HepG2 (cell line): ENCODE results near the gene DTHD1.

Experiments used
- EP300 ChIP-seq, 3 experiments: sonication (generic) in 1 of 3; formaldehyde crosslinking in 1 of 3; IDR thresholded peaks; 2 replicates each; pipeline versions ENCODE4 v1.5.1 to v1.6.1; 2011 to 2020; ENCODE audit warnings: low read depth in 2 of 3, low read length in 2 of 3, borderline replicate concordance in 1 of 3, improper control_type of control experiment in 1 of 3, mild to moderate bottlenecking in 1 of 3, missing genetic modification reagents in 1 of 3, moderate library complexity in 1 of 3
- EZH2 ChIP-seq: conservative IDR thresholded peaks from 2 replicates; pipeline ENCODE4 v1.6.1; 2012; ENCODE audit warnings: mild to moderate bottlenecking, low read depth, low read length, moderate library complexity
- GABPA ChIP-seq, 2 experiments: IDR thresholded peaks; 2 replicates each; pipeline ENCODE4 v1.6.1; 2011 to 2016; ENCODE audit warnings: low read depth in 2 of 2, low read length in 1 of 2, missing biosample characterization in 1 of 2, missing genetic modification characterization in 1 of 2
- HNRNPLL ChIP-seq: fragments of 200-400 bp; formaldehyde crosslinking; IDR thresholded peaks from 2 replicates; pipeline ENCODE4 v1.6.1; 2017; ENCODE audit warnings: mild to moderate bottlenecking, low read depth, low read length; ENCODE audit not compliant: poor library complexity, severe bottlenecking
- LCORL ChIP-seq, 2 experiments: fragments of 450-650 bp in 1 of 2; sonication (generic) in 1 of 2; formaldehyde crosslinking in 1 of 2; IDR thresholded peaks; 2 replicates each; pipeline versions ENCODE4 v1.5.0 to v1.6.1; 2017 to 2020; ENCODE audit warnings: antibody characterized with exemption in 1 of 2, missing genetic modification reagents in 1 of 2
- POLR2A ChIP-seq, 2 experiments: IDR thresholded peaks; 2 replicates each; pipeline ENCODE4 v1.6.1; 2011; ENCODE audit warnings: low read depth in 2 of 2, low read length in 2 of 2, mild to moderate bottlenecking in 1 of 2, moderate library complexity in 1 of 2; ENCODE audit not compliant: insufficient read depth in 1 of 2
- YY1 ChIP-seq: IDR thresholded peaks from 2 replicates; pipeline ENCODE4 v1.6.1; 2011; ENCODE audit warnings: low read length, low read depth, moderate library complexity, mild to moderate bottlenecking; ENCODE audit not compliant: insufficient read depth, insufficient replicate concordance
- ZFX ChIP-seq: sonication (generic); formaldehyde crosslinking; IDR thresholded peaks from 2 replicates; pipeline ENCODE4 v1.4.0; 2020; ENCODE audit warnings: mild to moderate bottlenecking, low read depth, missing genetic modification reagents, moderate library complexity
- ZNF232 ChIP-seq: sonication (generic); formaldehyde crosslinking; IDR thresholded peaks from 2 replicates; pipeline ENCODE4 v1.4.0; 2020; ENCODE audit warnings: missing genetic modification reagents, borderline replicate concordance
- ZNF781 ChIP-seq: sonication (generic); formaldehyde crosslinking; IDR thresholded peaks from 2 replicates; pipeline ENCODE4 v1.5.1; 2020; ENCODE audit warnings: borderline replicate concordance, mild to moderate bottlenecking, missing genetic modification reagents; ENCODE audit errors: not compliant biosample characterization
- TF ChIP-seq, protein P1 (sequence below), 2 experiments: sonication (generic) in 1 of 2; formaldehyde crosslinking in 1 of 2; IDR thresholded peaks; 2 replicates each; pipeline versions ENCODE4 v1.4.0 to v1.6.1; 2018 to 2020; ENCODE audit warnings: missing genetic modification reagents in 2 of 2, borderline replicate concordance in 1 of 2, low read depth in 1 of 2, mild to moderate bottlenecking in 1 of 2, missing biosample characterization in 1 of 2
- TF ChIP-seq, protein P2 (sequence below): sonication (generic); formaldehyde crosslinking; IDR thresholded peaks from 2 replicates; pipeline ENCODE4 v1.8.0; 2022; ENCODE audit warnings: mild to moderate bottlenecking, missing genetic modification reagents, borderline replicate concordance
- TF ChIP-seq, protein P3 (sequence below): sonication (generic); formaldehyde crosslinking; IDR thresholded peaks from 2 replicates; pipeline ENCODE4 v1.5.0; 2020; ENCODE audit warnings: mild to moderate bottlenecking, missing genetic modification reagents, moderate library complexity
- TF ChIP-seq, protein P4 (sequence below): sonication (generic); formaldehyde crosslinking; IDR thresholded peaks from one replicate; pipeline ENCODE4 v1.5.1; 2020; ENCODE audit warnings: mild to moderate bottlenecking, missing genetic modification reagents; ENCODE audit errors: not compliant biosample characterization

DNA sequence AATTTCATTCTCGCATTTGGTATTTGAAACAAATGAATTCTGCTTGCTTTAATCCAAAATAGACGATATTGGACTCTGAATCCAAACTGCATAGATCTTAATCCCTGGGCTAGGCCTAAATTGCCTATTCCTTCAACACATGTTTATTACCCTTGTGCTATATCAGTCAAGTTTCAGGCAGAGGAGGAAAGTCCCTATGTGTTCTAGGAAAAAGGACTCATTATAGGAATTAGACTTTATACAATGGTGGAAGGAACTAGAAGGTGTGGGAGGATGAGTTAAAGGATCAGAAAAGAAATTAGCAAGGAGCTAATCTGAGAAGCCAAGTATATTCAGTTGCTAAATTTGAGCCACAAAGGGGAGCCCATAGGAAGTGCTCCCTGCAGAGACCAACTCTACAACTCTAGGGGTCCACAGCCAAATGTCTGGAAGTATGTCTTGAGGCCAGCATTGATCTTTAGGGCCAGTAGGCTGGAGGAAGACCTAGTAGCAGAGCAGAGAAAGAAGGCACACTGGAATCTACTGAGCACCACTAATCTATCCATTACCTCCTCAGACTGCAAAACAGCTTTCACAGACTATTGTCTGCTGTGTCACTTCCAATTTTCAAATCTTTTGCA, 17.1 kb upstream of the DTHD1 start:
- TF ChIP-seq ZFX (CRISPR knock-in tag) (no peak), EZH2 (no peak), POLR2A (IDR thresholded peaks at IDR 0.05; ENCODE audit: insufficient read depth in 1 of 2, low read depth in 2 of 2, low read length in 2 of 2) (no peak), GABPA (IDR thresholded peaks at IDR 0.05; ENCODE audit: low read depth, low read length) (no peak), GABPA (CRISPR knock-in tag; IDR thresholded peaks at IDR 0.05; ENCODE audit: low read depth) (no peak), LCORL (IDR thresholded peaks at IDR 0.05) (no peak), LCORL (CRISPR knock-in tag; IDR thresholded peaks at IDR 0.05) (no peak), ZNF781 (no peak), YY1 (no peak), ZNF232 (no peak), HNRNPLL (no peak), EP300 (IDR thresholded peaks at IDR 0.05; ENCODE audit: low read depth in 2 of 2, low read length in 2 of 2) (no peak), EP300 (CRISPR knock-in tag; IDR thresholded peaks at IDR 0.05; ENCODE audit: borderline replicate concordance) (no peak)
- TF ChIP-seq, protein P1, sequence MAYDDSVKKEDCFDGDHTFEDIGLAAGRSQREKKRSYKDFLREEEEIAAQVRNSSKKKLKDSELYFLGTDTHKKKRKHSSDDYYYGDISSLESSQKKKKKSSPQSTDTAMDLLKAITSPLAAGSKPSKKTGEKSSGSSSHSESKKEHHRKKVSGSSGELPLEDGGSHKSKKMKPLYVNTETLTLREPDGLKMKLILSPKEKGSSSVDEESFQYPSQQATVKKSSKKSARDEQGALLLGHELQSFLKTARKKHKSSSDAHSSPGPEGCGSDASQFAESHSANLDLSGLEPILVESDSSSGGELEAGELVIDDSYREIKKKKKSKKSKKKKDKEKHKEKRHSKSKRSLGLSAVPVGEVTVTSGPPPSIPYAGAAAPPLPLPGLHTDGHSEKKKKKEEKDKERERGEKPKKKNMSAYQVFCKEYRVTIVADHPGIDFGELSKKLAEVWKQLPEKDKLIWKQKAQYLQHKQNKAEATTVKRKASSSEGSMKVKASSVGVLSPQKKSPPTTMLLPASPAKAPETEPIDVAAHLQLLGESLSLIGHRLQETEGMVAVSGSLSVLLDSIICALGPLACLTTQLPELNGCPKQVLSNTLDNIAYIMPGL (CRISPR knock-in tag; IDR thresholded peaks at IDR 0.05; ENCODE audit: borderline replicate concordance in 1 of 2, low read depth in 1 of 2), result no peak
- TF ChIP-seq, protein P2, sequence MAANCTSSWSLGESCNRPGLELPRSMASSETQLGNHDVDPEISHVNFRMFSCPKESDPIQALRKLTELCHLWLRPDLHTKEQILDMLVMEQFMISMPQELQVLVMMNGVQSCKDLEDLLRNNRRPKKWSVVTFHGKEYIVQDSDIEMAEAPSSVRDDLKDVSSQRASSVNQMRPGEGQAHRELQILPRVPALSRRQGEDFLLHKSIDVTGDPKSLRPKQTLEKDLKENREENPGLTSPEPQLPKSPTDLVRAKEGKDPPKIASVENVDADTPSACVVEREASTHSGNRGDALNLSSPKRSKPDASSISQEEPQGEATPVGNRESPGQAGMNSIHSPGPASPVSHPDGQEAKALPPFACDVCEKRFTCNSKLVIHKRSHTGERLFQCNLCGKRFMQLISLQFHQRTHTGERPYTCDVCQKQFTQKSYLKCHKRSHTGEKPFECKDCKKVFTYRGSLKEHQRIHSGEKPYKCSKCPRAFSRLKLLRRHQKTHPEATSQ (CRISPR knock-in tag), result no peak
- TF ChIP-seq, protein P3, sequence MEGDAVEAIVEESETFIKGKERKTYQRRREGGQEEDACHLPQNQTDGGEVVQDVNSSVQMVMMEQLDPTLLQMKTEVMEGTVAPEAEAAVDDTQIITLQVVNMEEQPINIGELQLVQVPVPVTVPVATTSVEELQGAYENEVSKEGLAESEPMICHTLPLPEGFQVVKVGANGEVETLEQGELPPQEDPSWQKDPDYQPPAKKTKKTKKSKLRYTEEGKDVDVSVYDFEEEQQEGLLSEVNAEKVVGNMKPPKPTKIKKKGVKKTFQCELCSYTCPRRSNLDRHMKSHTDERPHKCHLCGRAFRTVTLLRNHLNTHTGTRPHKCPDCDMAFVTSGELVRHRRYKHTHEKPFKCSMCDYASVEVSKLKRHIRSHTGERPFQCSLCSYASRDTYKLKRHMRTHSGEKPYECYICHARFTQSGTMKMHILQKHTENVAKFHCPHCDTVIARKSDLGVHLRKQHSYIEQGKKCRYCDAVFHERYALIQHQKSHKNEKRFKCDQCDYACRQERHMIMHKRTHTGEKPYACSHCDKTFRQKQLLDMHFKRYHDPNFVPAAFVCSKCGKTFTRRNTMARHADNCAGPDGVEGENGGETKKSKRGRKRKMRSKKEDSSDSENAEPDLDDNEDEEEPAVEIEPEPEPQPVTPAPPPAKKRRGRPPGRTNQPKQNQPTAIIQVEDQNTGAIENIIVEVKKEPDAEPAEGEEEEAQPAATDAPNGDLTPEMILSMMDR (CRISPR knock-in tag), result no peak
- TF ChIP-seq, protein P4, sequence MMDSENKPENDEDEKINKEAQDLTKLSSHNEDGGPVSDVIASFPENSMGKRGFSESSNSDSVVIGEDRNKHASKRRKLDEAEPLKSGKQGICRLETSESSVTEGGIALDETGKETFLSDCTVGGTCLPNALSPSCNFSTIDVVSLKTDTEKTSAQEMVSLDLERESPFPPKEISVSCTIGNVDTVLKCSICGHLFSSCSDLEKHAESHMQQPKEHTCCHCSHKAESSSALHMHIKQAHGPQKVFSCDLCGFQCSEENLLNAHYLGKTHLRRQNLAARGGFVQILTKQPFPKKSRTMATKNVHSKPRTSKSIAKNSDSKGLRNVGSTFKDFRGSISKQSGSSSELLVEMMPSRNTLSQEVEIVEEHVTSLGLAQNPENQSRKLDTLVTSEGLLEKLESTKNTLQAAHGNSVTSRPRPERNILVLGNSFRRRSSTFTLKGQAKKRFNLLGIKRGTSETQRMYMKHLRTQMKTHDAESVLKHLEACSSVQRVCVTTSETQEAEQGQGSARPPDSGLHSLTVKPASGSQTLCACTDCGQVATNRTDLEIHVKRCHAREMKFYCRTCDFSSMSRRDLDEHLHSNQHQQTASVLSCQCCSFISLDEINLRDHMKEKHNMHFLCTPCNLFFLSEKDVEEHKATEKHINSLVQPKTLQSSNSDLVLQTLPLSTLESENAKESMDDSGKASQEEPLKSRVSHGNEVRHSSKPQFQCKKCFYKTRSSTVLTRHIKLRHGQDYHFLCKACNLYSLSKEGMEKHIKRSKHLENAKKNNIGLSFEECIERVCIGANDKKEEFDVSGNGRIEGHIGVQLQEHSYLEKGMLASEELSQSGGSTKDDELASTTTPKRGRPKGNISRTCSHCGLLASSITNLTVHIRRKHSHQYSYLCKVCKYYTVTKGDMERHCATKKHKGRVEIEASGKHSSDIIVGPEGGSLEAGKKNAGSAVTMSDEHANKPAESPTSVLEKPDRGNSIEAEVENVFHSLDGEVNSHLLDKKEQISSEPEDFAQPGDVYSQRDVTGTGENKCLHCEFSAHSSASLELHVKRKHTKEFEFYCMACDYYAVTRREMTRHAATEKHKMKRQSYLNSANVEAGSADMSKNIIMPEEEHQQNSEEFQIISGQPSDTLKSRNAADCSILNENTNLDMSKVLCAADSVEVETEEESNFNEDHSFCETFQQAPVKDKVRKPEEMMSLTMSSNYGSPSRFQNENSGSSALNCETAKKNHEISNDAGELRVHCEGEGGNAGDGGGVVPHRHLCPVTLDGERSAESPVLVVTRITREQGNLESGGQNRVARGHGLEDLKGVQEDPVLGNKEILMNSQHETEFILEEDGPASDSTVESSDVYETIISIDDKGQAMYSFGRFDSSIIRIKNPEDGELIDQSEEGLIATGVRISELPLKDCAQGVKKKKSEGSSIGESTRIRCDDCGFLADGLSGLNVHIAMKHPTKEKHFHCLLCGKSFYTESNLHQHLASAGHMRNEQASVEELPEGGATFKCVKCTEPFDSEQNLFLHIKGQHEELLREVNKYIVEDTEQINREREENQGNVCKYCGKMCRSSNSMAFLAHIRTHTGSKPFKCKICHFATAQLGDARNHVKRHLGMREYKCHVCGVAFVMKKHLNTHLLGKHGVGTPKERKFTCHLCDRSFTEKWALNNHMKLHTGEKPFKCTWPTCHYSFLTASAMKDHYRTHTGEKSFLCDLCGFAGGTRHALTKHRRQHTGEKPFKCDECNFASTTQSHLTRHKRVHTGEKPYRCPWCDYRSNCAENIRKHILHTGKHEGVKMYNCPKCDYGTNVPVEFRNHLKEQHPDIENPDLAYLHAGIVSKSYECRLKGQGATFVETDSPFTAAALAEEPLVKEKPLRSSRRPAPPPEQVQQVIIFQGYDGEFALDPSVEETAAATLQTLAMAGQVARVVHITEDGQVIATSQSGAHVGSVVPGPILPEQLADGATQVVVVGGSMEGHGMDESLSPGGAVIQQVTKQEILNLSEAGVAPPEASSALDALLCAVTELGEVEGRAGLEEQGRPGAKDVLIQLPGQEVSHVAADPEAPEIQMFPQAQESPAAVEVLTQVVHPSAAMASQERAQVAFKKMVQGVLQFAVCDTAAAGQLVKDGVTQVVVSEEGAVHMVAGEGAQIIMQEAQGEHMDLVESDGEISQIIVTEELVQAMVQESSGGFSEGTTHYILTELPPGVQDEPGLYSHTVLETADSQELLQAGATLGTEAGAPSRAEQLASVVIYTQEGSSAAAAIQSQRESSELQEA, result no peak
